K562 (cell line): ENCODE results near the gene CTSO.

Experiments
- CREM ChIP-seq: IDR thresholded peaks from 2 replicates; pipeline ENCODE4 v1.6.1; 2014; ENCODE audit warnings: antibody characterized with exemption, low read depth
- FIP1L1 ChIP-seq: fragments of 200-400 bp; formaldehyde crosslinking; IDR thresholded peaks from 2 replicates; pipeline ENCODE4 v1.6.1; 2018; ENCODE audit warnings: mild to moderate bottlenecking, low read depth, low read length; ENCODE audit not compliant: poor library complexity, severe bottlenecking
- FOXK1 ChIP-seq: sonication (generic); formaldehyde crosslinking; IDR thresholded peaks from 2 replicates; pipeline ENCODE4 v1.8.0; 2022; ENCODE audit warnings: missing genetic modification reagents, mild to moderate bottlenecking, borderline replicate concordance
- TF ChIP-seq, protein P1 (sequence below): sonication (generic); formaldehyde crosslinking; IDR thresholded peaks from 2 replicates; pipeline ENCODE4 v1.8.0; 2022; ENCODE audit warnings: mild to moderate bottlenecking, missing genetic modification reagents, borderline replicate concordance
- TF ChIP-seq, protein P2 (sequence below), 3 experiments: IDR thresholded peaks in 2 of 3; conservative IDR thresholded peaks in 1 of 3; 2 replicates each; pipeline ENCODE4 v1.5.1; 2011 to 2012; ENCODE audit warnings: low read length in 3 of 3, mild to moderate bottlenecking in 3 of 3, control low read depth in 2 of 3, improper control_type of control experiment in 1 of 3, inconsistent platforms in 1 of 3, low read depth in 1 of 3, mixed read lengths in 1 of 3, moderate library complexity in 1 of 3; ENCODE audit not compliant: insufficient read depth in 2 of 3

- TF ChIP-seq, protein P1, sequence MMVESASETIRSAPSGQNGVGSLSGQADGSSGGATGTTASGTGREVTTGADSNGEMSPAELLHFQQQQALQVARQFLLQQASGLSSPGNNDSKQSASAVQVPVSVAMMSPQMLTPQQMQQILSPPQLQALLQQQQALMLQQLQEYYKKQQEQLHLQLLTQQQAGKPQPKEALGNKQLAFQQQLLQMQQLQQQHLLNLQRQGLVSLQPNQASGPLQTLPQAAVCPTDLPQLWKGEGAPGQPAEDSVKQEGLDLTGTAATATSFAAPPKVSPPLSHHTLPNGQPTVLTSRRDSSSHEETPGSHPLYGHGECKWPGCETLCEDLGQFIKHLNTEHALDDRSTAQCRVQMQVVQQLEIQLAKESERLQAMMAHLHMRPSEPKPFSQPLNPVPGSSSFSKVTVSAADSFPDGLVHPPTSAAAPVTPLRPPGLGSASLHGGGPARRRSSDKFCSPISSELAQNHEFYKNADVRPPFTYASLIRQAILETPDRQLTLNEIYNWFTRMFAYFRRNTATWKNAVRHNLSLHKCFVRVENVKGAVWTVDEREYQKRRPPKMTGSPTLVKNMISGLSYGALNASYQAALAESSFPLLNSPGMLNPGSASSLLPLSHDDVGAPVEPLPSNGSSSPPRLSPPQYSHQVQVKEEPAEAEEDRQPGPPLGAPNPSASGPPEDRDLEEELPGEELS (CRISPR knock-in tag): no peak
- TF ChIP-seq, protein P2, sequence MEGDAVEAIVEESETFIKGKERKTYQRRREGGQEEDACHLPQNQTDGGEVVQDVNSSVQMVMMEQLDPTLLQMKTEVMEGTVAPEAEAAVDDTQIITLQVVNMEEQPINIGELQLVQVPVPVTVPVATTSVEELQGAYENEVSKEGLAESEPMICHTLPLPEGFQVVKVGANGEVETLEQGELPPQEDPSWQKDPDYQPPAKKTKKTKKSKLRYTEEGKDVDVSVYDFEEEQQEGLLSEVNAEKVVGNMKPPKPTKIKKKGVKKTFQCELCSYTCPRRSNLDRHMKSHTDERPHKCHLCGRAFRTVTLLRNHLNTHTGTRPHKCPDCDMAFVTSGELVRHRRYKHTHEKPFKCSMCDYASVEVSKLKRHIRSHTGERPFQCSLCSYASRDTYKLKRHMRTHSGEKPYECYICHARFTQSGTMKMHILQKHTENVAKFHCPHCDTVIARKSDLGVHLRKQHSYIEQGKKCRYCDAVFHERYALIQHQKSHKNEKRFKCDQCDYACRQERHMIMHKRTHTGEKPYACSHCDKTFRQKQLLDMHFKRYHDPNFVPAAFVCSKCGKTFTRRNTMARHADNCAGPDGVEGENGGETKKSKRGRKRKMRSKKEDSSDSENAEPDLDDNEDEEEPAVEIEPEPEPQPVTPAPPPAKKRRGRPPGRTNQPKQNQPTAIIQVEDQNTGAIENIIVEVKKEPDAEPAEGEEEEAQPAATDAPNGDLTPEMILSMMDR (IDR thresholded peaks at IDR 0.05 in 2 of 3, conservative IDR thresholded peaks at IDR 0.05 in 1 of 3; ENCODE audit: insufficient read depth in 2 of 3, low read depth in 1 of 3, low read length in 3 of 3): no peak
- TF ChIP-seq FIP1L1: no peak
- TF ChIP-seq FOXK1 (CRISPR knock-in tag): no peak
- TF ChIP-seq CREM: no peak
Measured at GRCh38 chr4:155921597-155921996, 32.1 kb downstream of the CTSO start.
